B cell (primary cell): ENCODE results near the gene POFUT2.

Experiments used
- EZH2 ChIP-seq: IDR thresholded peaks from 2 replicates; pipeline ENCODE4 v1.6.1; 2012; ENCODE audit warnings: borderline replicate concordance, low read depth, mild to moderate bottlenecking, moderate library complexity, low read length; ENCODE audit not compliant: insufficient read depth, poor library complexity, severe bottlenecking
- TF ChIP-seq, protein P1 (sequence below): fragments of 200-600 bp; IDR thresholded peaks from one replicate; pipeline ENCODE4 v1.8.0; 2022; ENCODE audit warnings: antibody characterized with exemption, mild to moderate bottlenecking

DNA sequence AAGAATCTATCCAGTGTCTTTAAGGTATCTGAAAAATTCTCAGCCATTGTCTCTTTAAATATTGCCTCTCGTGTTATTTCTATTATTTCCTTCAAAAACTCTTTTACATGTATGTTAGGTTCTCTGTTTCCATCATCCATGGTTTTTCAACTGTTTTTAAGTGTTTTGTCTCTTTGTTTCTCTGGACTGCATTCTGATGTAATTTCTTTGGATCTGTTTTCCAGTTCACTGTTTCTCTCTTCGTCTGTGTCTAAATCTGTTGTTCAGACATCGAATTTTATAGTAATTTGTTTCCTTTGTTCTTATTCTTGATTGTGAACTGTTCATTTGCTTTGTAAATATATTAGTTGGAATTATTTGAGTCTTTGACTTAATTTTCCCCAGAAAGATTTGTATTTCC, 44.1 kb downstream of the POFUT2 start:
- TF ChIP-seq, protein P1, sequence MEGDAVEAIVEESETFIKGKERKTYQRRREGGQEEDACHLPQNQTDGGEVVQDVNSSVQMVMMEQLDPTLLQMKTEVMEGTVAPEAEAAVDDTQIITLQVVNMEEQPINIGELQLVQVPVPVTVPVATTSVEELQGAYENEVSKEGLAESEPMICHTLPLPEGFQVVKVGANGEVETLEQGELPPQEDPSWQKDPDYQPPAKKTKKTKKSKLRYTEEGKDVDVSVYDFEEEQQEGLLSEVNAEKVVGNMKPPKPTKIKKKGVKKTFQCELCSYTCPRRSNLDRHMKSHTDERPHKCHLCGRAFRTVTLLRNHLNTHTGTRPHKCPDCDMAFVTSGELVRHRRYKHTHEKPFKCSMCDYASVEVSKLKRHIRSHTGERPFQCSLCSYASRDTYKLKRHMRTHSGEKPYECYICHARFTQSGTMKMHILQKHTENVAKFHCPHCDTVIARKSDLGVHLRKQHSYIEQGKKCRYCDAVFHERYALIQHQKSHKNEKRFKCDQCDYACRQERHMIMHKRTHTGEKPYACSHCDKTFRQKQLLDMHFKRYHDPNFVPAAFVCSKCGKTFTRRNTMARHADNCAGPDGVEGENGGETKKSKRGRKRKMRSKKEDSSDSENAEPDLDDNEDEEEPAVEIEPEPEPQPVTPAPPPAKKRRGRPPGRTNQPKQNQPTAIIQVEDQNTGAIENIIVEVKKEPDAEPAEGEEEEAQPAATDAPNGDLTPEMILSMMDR, result no peak
- no peak for TF ChIP-seq EZH2
